Glutamatergic neuron (in vitro differentiated cells): ENCODE measurements around the gene GPRIN2. TPM values are rescaled to one million over a fixed set of nuclear protein-coding genes. Genes with fewer than 3 reads are reported as not detected.
"Not testable (repeated sequence)": the region's sequence is repeated elsewhere in the genome, so short reads cannot be mapped to it uniquely, and the experiment has no call there.

Source experiments
- DNase-seq: peaks from one replicate; pipeline ENCODE4 v3.0.0; 2022
- H3K27ac Mint-ChIP-seq: one replicate; pipeline ENCODE4 v1.8.0; 2020; ENCODE audit warnings: mild to moderate bottlenecking, mixed read lengths, inconsistent platforms; ENCODE audit not compliant: unreplicated experiment
- H3K27me3 Mint-ChIP-seq: one replicate; pipeline ENCODE4 v1.8.0; 2020; ENCODE audit warnings: mild to moderate bottlenecking, moderate library complexity, mixed read lengths, inconsistent platforms; ENCODE audit not compliant: unreplicated experiment
- H3K36me3 Mint-ChIP-seq: one replicate; pipeline ENCODE4 v1.8.0; 2020; ENCODE audit warnings: mild to moderate bottlenecking, mixed read lengths, inconsistent platforms; ENCODE audit not compliant: unreplicated experiment
- H3K4me1 Mint-ChIP-seq: one replicate; pipeline ENCODE4 v1.8.0; 2020; ENCODE audit warnings: mild to moderate bottlenecking, low read depth, mixed read lengths, inconsistent platforms; ENCODE audit not compliant: unreplicated experiment
- H3K4me3 Mint-ChIP-seq: one replicate; pipeline ENCODE4 v1.8.0; 2020; ENCODE audit warnings: mild to moderate bottlenecking, mixed read lengths, inconsistent platforms; ENCODE audit not compliant: unreplicated experiment
- H3K9me3 Mint-ChIP-seq: one replicate; pipeline ENCODE4 v1.8.0; 2020; ENCODE audit warnings: mild to moderate bottlenecking, moderate library complexity, mixed read lengths, inconsistent platforms; ENCODE audit not compliant: unreplicated experiment
- total RNA-seq: library from RNA; stranded (reverse); fragmentation: NEBNext Ultra II Directional; extraction: Animal tissue kit (Norgen Biotek cat#: 25700); gene quantifications from one replicate; pipeline ENCODE4 v1.2.1, GENCODE V29; 2021; ENCODE audit not compliant: unreplicated experiment
- TF ChIP-seq, protein P1 (sequence below): fragments of 200-600 bp; sonication (generic); IDR thresholded peaks from one replicate; pipeline ENCODE4 v1.5.0; 2021; ENCODE audit not compliant: partially characterized antibody, unreplicated experiment

GPRIN2 gene
- total RNA-seq, 1 donor from 2014 or later, result 3.0 TPM

DNA sequence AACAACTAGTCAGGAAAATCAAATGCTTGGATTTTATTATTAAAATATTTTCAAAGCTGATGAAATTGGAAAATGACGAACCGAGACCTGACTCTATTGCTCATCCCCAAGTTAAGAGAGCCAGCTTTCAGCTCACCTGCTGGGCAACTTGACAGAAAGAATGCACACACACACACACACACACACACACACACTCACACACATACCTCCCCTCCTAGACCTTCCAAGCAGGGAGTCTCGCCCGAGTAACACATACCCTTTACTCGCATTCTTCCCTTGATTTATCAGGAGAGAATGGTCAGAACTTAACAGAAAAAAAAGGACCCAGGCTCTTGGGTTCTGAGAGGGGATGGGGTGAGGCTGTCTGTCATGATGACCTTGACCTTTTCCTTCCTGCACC is 19.1 kb downstream of the GPRIN2 start:
- DNase-seq, result no peak
- Mint-ChIP-seq H3K27me3 (peaks cover 9% of the 10 kb centered on the region), H3K4me3 (no peak overlapping the region), H3K27ac (no peak overlapping the region), H3K4me1 (no peaks in the 10 kb centered on the region), H3K9me3 (peaks cover 5% of the 10 kb centered on the region), H3K36me3 (peaks cover 2% of the 10 kb centered on the region)
- TF ChIP-seq, protein P1, sequence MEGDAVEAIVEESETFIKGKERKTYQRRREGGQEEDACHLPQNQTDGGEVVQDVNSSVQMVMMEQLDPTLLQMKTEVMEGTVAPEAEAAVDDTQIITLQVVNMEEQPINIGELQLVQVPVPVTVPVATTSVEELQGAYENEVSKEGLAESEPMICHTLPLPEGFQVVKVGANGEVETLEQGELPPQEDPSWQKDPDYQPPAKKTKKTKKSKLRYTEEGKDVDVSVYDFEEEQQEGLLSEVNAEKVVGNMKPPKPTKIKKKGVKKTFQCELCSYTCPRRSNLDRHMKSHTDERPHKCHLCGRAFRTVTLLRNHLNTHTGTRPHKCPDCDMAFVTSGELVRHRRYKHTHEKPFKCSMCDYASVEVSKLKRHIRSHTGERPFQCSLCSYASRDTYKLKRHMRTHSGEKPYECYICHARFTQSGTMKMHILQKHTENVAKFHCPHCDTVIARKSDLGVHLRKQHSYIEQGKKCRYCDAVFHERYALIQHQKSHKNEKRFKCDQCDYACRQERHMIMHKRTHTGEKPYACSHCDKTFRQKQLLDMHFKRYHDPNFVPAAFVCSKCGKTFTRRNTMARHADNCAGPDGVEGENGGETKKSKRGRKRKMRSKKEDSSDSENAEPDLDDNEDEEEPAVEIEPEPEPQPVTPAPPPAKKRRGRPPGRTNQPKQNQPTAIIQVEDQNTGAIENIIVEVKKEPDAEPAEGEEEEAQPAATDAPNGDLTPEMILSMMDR, result no peak

DNA sequence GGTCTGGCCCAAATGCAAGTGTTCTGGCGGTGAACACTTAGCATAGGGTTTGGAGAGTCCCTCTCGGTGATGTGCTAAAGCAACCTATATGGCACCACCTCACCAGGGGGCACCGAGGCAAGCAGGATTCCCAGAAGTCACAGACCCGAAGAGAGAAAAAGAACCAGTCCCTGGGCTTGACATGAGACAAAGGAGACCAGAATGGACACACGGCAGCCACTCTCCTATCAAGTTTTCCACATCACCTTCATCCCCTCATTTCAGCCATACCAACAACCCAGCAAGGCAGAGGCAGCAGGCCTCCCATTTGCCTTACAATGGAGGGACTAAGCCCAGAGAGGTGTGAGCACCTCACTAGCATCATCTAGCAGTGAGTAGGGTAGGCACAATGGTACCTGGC is 19.7 kb downstream of the GPRIN2 start:
- no peak overlapping the region for H3K27ac Mint-ChIP-seq
- H3K4me3 Mint-ChIP-seq, result no peak overlapping the region
- TF ChIP-seq, protein P1, result no peak
- H3K4me1 Mint-ChIP-seq, result no peaks in the 10 kb centered on the region
- DNase-seq, result peak; percentile 4
- H3K27me3 Mint-ChIP-seq, result peaks cover 9% of the 10 kb centered on the region
- no peaks in the 10 kb centered on the region for H3K36me3 Mint-ChIP-seq
- H3K9me3 Mint-ChIP-seq, result peaks cover 3% of the 10 kb centered on the region

DNA sequence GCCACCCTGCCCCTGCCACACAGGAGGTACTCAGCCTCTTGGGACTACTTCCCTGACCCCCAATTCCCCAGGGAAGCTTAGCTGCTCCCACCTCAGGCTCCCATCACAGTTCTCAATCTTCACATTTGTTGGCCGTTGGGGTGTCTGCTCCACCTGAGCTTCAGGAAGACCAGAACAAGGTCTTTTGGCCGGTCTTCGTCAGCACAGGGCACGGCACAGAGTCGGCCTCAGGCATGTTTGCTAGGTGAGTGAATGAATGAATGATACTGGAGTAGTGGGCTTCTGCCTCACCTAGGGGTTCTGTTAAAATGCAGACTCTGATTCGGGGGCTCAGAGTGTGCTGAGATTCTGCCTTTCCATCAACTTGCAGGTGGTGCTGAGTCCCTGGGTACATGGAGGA is 20.3 kb downstream of the GPRIN2 start:
- Mint-ChIP-seq H3K4me3 (no peak overlapping the region), H3K27me3 (peaks cover 9% of the 10 kb centered on the region), H3K27ac (no peak overlapping the region), H3K9me3 (peaks cover 3% of the 10 kb centered on the region), H3K36me3 (no peaks in the 10 kb centered on the region), H3K4me1 (no peaks in the 10 kb centered on the region)
- DNase-seq, result peak; percentile 15
- TF ChIP-seq, protein P1, result no peak

DNA sequence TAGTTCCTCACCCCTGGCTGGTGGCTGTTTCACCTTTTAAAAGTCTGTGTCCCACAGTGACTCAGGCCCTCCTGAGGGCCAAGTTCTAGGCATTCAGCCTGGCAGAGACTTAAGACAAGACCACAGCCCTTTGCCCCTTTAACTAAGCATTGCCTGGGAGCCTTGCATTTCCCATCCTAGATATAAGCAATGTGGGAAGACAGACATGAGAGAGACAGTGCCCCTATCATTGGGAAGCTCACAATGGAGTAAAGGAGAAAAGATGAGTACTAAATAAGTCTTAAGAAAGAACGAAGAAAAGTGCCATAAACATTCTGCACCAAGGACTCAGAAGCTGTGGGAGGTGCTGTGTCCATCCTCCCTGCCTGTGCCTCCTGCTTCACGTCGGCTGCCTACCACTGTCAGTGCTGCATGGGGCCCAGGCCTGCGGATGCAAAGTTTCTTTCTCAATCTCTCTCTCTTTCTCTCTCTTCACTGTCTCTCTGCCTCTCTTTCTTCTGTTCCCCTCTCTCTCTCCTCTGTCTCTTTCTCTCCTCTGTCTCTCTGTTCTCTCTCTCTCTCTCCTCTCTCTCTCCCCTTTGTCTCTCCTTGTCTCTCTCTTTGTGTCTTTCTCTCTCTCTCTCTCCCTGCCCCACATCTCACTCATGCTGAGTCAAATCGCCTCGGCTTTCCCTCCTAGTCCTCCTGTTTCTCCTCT is 21.5 kb downstream of the GPRIN2 start:
- DNase-seq, result peak; percentile 19
- Mint-ChIP-seq H3K4me3 (no peak overlapping the region), H3K27me3 (peaks cover 4% of the 10 kb centered on the region), H3K27ac (no peak overlapping the region), H3K4me1 (no peaks in the 10 kb centered on the region), H3K9me3 (peaks cover 3% of the 10 kb centered on the region), H3K36me3 (no peaks in the 10 kb centered on the region)
- TF ChIP-seq, protein P1, result no peak

DNA sequence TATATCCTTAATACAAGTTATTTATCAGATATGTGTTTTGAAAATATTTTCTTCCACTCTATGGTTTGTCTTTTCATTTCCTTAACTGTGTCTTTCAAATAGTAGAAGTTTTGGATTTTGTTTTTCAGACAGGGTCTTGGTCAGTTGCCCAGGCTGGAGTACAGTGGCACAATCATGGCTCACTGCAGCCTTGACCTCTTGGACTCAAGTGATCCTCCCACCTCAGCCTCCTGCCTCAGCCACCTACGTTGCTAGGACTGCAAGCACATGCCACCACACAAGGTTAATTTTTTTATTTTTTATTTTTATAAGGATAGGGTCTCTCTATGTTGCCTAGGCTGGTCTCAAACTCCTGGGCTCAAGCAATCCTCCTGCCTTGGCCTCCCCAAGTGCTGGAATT is 24.2 kb downstream of the GPRIN2 start:
- not testable (repeated sequence) for H3K4me3 Mint-ChIP-seq, H3K27me3 Mint-ChIP-seq, H3K27ac Mint-ChIP-seq, H3K36me3 Mint-ChIP-seq, H3K9me3 Mint-ChIP-seq, DNase-seq, H3K4me1 Mint-ChIP-seq
